AG09319 (cell line): ENCODE measurements around the gene ATP6V1E1.

Experiments
- DNase-seq: peaks from one replicate; pipeline ENCODE4 v3.0.0-alpha.2; 2010; ENCODE audit warnings: low read depth; ENCODE audit errors: extremely low read depth
- CTCF ChIP-seq: IDR thresholded peaks from 2 replicates; pipeline ENCODE4 v1.5.1; 2011; ENCODE audit warnings: low read depth, mild to moderate bottlenecking, inconsistent platforms, low read length, moderate library complexity

Gene ATP6V1E1

GRCh38 chr22:17559188-17559587 is 69.4 kb downstream of the ATP6V1E1 start:
- TF ChIP-seq CTCF: no peak
- no peak for DNase-seq

GRCh38 chr22:17554814-17555213 is 73.7 kb downstream of the ATP6V1E1 start:
- DNase-seq: no peak

GRCh38 chr22:17552737-17553136 is 75.8 kb downstream of the ATP6V1E1 start:
- DNase-seq: no peak
- TF ChIP-seq CTCF: no peak

More at GRCh38 chr22:17554814-17555213, 73.7 kb downstream of the ATP6V1E1 start:
- no peak for TF ChIP-seq CTCF

GRCh38 chr22:17549655-17550054 is 78.9 kb downstream of the ATP6V1E1 start:
- no peak for DNase-seq
- no peak for TF ChIP-seq CTCF

- DNase-seq: no peak
- no peak for TF ChIP-seq CTCF
Observed at GRCh38 chr22:17549183-17549582, 79.4 kb downstream of the ATP6V1E1 start.

- no peak for TF ChIP-seq CTCF
- no peak for DNase-seq
Observed at GRCh38 chr22:17548756-17549035, 79.9 kb downstream of the ATP6V1E1 start.

- DNase-seq: no peak
- no peak for TF ChIP-seq CTCF
Observed at GRCh38 chr22:17548010-17548755, 80.4 kb downstream of the ATP6V1E1 start.
